C4-2B (cell line): ENCODE results near the gene LIM2.

Experiments used
- H3K27ac ChIP-seq: fragments of 450-650 bp; 2 replicates; pipeline ENCODE4 v1.5.1; 2017
- CTCF ChIP-seq: fragments of 450-650 bp; conservative IDR thresholded peaks from 2 replicates; pipeline ENCODE4 v1.5.1; 2017; ENCODE audit warnings: mild to moderate bottlenecking
- ZFX ChIP-seq: fragments of 450-650 bp; IDR thresholded peaks from 2 replicates; pipeline ENCODE4 v1.6.1; 2017

LIM2 gene

GRCh38 chr19:51351266-51351990 lies 36.3 kb downstream of the LIM2 start:
- H3K27ac ChIP-seq, result no peak overlapping the region

GRCh38 chr19:51347209-51347928 lies 40.4 kb downstream of the LIM2 start:
- no peak overlapping the region for H3K27ac ChIP-seq
- TF ChIP-seq ZFX (no peak), CTCF (no peak)

More at GRCh38 chr19:51351266-51351990, 36.3 kb downstream of the LIM2 start:
- TF ChIP-seq ZFX, result no peak

- H3K27ac ChIP-seq, result no peak overlapping the region
- TF ChIP-seq CTCF, result no peak
- TF ChIP-seq ZFX, result no peak
Measured at GRCh38 chr19:51346742-51347141, 41.0 kb downstream of the LIM2 start.

GRCh38 chr19:51345076-51345620 lies 42.6 kb downstream of the LIM2 start:
- TF ChIP-seq CTCF, result no peak
- no peak for TF ChIP-seq ZFX
- H3K27ac ChIP-seq, result no peak overlapping the region

GRCh38 chr19:51342631-51343569 lies 44.9 kb downstream of the LIM2 start:
- TF ChIP-seq CTCF, result no peak
- TF ChIP-seq ZFX, result no peak
- peak overlapping the region; percentile 76 for H3K27ac ChIP-seq

GRCh38 chr19:51341976-51342580 lies 45.7 kb downstream of the LIM2 start, which contains the start of gene VSIG10L:
Gene VSIG10L, minus strand, starts transcription at chr19:51342139. Its CDS starts 15 bp downstream, at chr19:51342124.
- TF ChIP-seq CTCF, result no peak
- H3K27ac ChIP-seq, result peak within 1 kb of the TSS; percentile 76

GRCh38 chr19:51341066-51341465 lies 46.7 kb downstream of the LIM2 start:
- peak overlapping the region; percentile 76 for H3K27ac ChIP-seq
- TF ChIP-seq CTCF, result no peak
